ENCODE results near the gene NR2C2. TPM values are rescaled to one million over a fixed set of nuclear protein-coding genes. Genes with fewer than 3 reads are reported as not detected.

The NR2C2 gene
- total RNA-seq, 1 donor: 34.0 TPM

GRCh38 chr3:14946739-14947099, 664 bp upstream of the NR2C2 start:
- H3K79me2 ChIP-seq (ENCODE audit: insufficient read depth, low read length): peaks cover 72% of the 10 kb centered on the region
- H3K36me3 ChIP-seq (ENCODE audit: insufficient read depth, low read length): peaks cover 22% of the 10 kb centered on the region
- H3K4me1 ChIP-seq (ENCODE audit: insufficient read depth, low read length): peaks cover 14% of the 10 kb centered on the region
- H3K27ac ChIP-seq (ENCODE audit: low read depth, low read length): peak overlapping the region; percentile 81
- H3K9me3 ChIP-seq (ENCODE audit: low read depth, low read length): no peaks in the 10 kb centered on the region
- no peak for DNase-seq (ENCODE audit: insufficient read length, low spot score, missing footprints)
- peak overlapping the region; percentile 92 for H3K4me3 ChIP-seq (ENCODE audit: insufficient read depth, low read length)
- H2AFZ ChIP-seq (ENCODE audit: low read length): peak overlapping the region; percentile 92
- TF ChIP-seq CTCF (IDR thresholded peaks at IDR 0.05; ENCODE audit: extremely low read depth, low read depth, low read length): no peak
- peaks cover 15% of the 10 kb centered on the region for H4K20me1 ChIP-seq (ENCODE audit: insufficient read depth, low read length)
- H3K4me2 ChIP-seq (ENCODE audit: insufficient read depth, low read length): peak overlapping the region; percentile 95
- no peaks in the 10 kb centered on the region for H3K27me3 ChIP-seq (ENCODE audit: insufficient read depth, low read length)

GRCh38 chr3:14947886-14948608, 664 bp downstream of the NR2C2 start:
- peak overlapping the region; percentile 88 for H3K27ac ChIP-seq (ENCODE audit: low read depth, low read length)
- peaks cover 9% of the 10 kb centered on the region for H4K20me1 ChIP-seq (ENCODE audit: insufficient read depth, low read length)
- peak overlapping the region; percentile 92 for H3K4me3 ChIP-seq (ENCODE audit: insufficient read depth, low read length)
- peaks cover 85% of the 10 kb centered on the region for H3K79me2 ChIP-seq (ENCODE audit: insufficient read depth, low read length)
- peak overlapping the region; percentile 94 for H3K4me2 ChIP-seq (ENCODE audit: insufficient read depth, low read length)
- H3K36me3 ChIP-seq (ENCODE audit: insufficient read depth, low read length): peaks cover 20% of the 10 kb centered on the region
- TF ChIP-seq CTCF (IDR thresholded peaks at IDR 0.05; ENCODE audit: extremely low read depth, low read depth, low read length): no peak
- H3K9me3 ChIP-seq (ENCODE audit: low read depth, low read length): no peaks in the 10 kb centered on the region
- no peaks in the 10 kb centered on the region for H3K27me3 ChIP-seq (ENCODE audit: insufficient read depth, low read length)
- H3K4me1 ChIP-seq (ENCODE audit: insufficient read depth, low read length): peaks cover 14% of the 10 kb centered on the region
- peak overlapping the region; percentile 94 for H2AFZ ChIP-seq (ENCODE audit: low read length)
- DNase-seq (ENCODE audit: insufficient read length, low spot score, missing footprints): peak; percentile 100

- Histone ChIP-seq H4K20me1 (ENCODE audit: insufficient read depth, low read length) (peaks cover 3% of the 10 kb centered on the region), H3K4me2 (ENCODE audit: insufficient read depth, low read length) (peak overlapping the region; percentile 94), H3K79me2 (ENCODE audit: insufficient read depth, low read length) (peaks cover 85% of the 10 kb centered on the region), H3K4me3 (ENCODE audit: insufficient read depth, low read length) (peak overlapping the region; percentile 92), H2AFZ (ENCODE audit: low read length) (peak overlapping the region; percentile 95), H3K27ac (ENCODE audit: low read depth, low read length) (peak overlapping the region; percentile 69), H3K9me3 (ENCODE audit: low read depth, low read length) (no peaks in the 10 kb centered on the region), H3K36me3 (ENCODE audit: insufficient read depth, low read length) (peaks cover 14% of the 10 kb centered on the region), H3K27me3 (ENCODE audit: insufficient read depth, low read length) (no peaks in the 10 kb centered on the region), H3K4me1 (ENCODE audit: insufficient read depth, low read length) (peaks cover 14% of the 10 kb centered on the region)
- DNase-seq (ENCODE audit: insufficient read length, low spot score, missing footprints): no peak
- TF ChIP-seq CTCF (IDR thresholded peaks at IDR 0.05; ENCODE audit: extremely low read depth, low read depth, low read length): no peak
Measured at GRCh38 chr3:14948609-14949038, 1.2 kb downstream of the NR2C2 start.

GRCh38 chr3:14949126-14949525, 1.7 kb downstream of the NR2C2 start:
- H3K27me3 ChIP-seq (ENCODE audit: insufficient read depth, low read length): no peaks in the 10 kb centered on the region
- TF ChIP-seq CTCF (IDR thresholded peaks at IDR 0.05; ENCODE audit: extremely low read depth, low read depth, low read length): no peak
- peaks cover 3% of the 10 kb centered on the region for H4K20me1 ChIP-seq (ENCODE audit: insufficient read depth, low read length)
- H3K27ac ChIP-seq (ENCODE audit: low read depth, low read length): peak overlapping the region; percentile 69
- peak overlapping the region; percentile 95 for H2AFZ ChIP-seq (ENCODE audit: low read length)
- peak overlapping the region; percentile 94 for H3K4me2 ChIP-seq (ENCODE audit: insufficient read depth, low read length)
- H3K9me3 ChIP-seq (ENCODE audit: low read depth, low read length): no peaks in the 10 kb centered on the region
- peaks cover 12% of the 10 kb centered on the region for H3K36me3 ChIP-seq (ENCODE audit: insufficient read depth, low read length)
- peak overlapping the region; percentile 92 for H3K4me3 ChIP-seq (ENCODE audit: insufficient read depth, low read length)
- H3K79me2 ChIP-seq (ENCODE audit: insufficient read depth, low read length): peaks cover 84% of the 10 kb centered on the region
- peaks cover 14% of the 10 kb centered on the region for H3K4me1 ChIP-seq (ENCODE audit: insufficient read depth, low read length)
- DNase-seq (ENCODE audit: insufficient read length, low spot score, missing footprints): no peak

Data from osteoblast (primary cell).